Transverse colon (tissue), 4 donors: ENCODE data around the gene ZNF239.

Experiments used
- CTCF ChIP-seq, 5 experiments: fragments of 200-600 bp in 3 of 5; fragments of 450-650 bp in 2 of 5; sonication (generic) in 3 of 5; IDR thresholded peaks; 1 replicate in 2 of 5; 2 replicates in 3 of 5; pipeline ENCODE4 v1.5.1; 2016 to 2017; ENCODE audit warnings: antibody characterized with exemption in 5 of 5, inconsistent platforms in 3 of 5, mild to moderate bottlenecking in 2 of 5, moderate library complexity in 1 of 5
- POLR2AphosphoS5 ChIP-seq, 3 donors: sonication (generic); formaldehyde crosslinking; IDR thresholded peaks; one replicate each; pipeline ENCODE4 v1.6.1; 2016; ENCODE audit warnings: antibody characterized with exemption in 3 of 3

DNA sequence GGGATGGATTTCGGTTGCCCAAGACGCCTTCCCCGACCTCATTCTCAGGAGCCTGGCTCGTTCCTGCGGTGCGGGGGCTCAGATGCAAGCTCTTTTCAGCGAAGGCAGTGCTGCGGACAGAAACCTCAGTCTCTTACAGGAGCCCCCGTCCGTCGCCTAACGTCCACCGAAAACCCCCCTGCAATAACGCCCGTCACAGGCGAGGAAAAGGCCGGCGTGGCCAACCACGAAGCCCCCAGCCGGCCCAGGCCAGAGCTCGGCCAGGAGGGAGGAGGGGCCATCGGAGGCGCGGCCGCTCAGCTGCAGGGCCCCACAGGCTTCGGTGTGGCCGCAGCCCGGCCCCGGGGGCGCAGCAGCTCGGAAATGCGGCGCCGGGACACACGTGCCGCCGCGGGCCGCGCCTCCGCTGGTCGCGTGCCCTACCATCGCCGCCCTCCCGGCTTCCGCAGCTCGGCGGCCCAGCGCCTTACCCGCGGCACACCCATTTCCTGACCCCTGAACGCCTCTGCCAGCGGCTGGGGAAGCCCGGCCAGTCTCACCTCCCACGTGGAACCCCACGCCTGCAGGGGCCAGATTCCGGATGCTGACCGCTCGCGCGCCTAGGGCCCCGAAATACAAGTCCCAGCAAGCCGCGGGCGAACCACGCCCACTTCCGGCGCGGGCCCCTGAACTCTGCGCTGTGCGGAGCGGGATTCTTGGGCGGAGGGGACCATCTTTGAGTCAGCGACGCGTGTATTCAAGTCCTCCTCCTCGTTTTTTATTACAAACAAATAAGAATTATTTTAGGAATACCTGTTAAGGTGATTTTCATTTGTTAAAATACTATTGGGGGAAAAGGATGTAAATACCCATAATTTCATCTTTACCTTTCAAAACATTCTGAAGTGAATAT, at the start of gene ZNF239:
- TF ChIP-seq CTCF (IDR thresholded peaks at IDR 0.05) (no peak), POLR2AphosphoS5 (IDR thresholded peaks at IDR 0.05) (peak; percentile 48 to 67 (median 66))
